HFF-Myc (cell line): ENCODE data around the gene OLFML2A.

Experiments
- DNase-seq: peaks from one replicate; pipeline ENCODE4 v3.0.0-alpha.2; 2011; ENCODE audit warnings: low read depth; ENCODE audit errors: extremely low read depth
- H3K4me3 ChIP-seq: replicated peaks from 2 replicates; pipeline ENCODE4 v1.5.1; 2011; ENCODE audit warnings: low read depth, mild to moderate bottlenecking, control low read depth, low read length
- CTCF ChIP-seq: IDR thresholded peaks from 2 replicates; pipeline ENCODE4 v1.5.1; 2012; ENCODE audit warnings: mild to moderate bottlenecking, low read depth, low read length, control low read depth; ENCODE audit errors: missing control alignments

Gene OLFML2A

DNA sequence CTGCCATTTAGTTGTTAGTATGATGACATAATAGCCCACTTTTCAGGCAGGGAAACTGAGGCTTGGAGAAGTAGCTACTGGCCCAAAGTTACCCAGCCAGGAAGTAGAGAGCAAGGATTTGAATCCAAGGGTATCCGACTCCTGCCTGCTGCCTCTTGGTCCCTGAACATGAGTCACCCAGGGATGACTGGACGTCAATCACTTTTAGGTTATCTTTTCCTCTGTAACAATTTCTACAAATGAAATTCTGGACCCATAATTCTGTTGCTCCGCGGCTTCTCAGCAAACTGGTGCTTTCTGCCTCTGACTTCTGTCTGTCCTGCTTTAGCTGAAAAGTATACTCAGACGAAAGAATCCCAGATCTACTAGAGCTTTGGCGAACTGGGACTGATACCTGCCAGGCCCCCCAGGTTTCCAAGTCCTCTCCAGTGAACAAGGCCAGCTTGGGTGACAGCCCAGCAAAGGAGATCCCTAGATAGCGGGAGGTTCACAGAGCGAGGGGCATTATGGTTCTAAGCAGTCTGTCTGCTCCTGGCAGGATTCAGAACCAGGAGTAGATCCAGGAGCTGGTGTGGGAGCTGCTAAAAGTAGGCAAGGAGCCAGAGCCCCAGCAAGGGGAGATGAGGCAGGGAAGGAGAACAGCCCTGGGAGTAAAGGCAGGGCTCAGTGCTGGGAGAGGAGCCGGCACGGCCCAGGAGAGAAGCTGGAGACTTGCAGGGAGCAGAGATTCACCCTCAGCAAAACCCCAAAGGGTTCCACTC is 20.6 kb downstream of the OLFML2A start:
- no peak for TF ChIP-seq CTCF

GRCh38 chr9:124799274-124800006 is 22.5 kb downstream of the OLFML2A start:
- no peak overlapping the region for H3K4me3 ChIP-seq
- no peak for DNase-seq
- TF ChIP-seq CTCF = no peak

More for the DNA sequence above, 20.6 kb downstream of the OLFML2A start:
- DNase-seq = no peak
- no peak overlapping the region for H3K4me3 ChIP-seq

- no peak for DNase-seq
- TF ChIP-seq CTCF = no peak
- no peak overlapping the region for H3K4me3 ChIP-seq
Measured at GRCh38 chr9:124800306-124801259, 23.6 kb downstream of the OLFML2A start.

GRCh38 chr9:124801356-124801755 is 24.4 kb downstream of the OLFML2A start:
- no peak for TF ChIP-seq CTCF
- no peak overlapping the region for H3K4me3 ChIP-seq
- no peak for DNase-seq

DNA sequence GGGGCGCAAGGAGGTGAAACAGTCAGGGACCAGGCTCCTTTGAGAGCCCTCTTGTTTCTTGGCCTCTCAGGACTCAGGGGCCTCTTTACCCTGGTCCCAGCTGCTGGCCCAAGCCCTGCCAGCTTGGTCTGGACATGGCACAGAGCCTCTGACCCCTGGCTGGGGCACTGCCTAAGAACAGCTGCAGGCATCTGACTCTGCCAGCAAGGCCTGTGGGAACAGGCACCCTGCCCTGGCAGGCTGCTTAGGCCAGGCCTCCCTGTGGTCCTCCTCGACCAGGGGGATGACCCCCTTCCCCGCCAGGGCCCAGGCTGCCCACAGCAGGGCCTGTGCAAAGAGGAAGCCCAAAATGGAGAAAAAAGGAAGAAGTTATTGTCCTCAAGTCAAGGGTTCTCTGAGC is 25.5 kb downstream of the OLFML2A start:
- DNase-seq = no peak
- TF ChIP-seq CTCF = no peak
- no peak overlapping the region for H3K4me3 ChIP-seq

- no peak for DNase-seq
- TF ChIP-seq CTCF = no peak
- no peak overlapping the region for H3K4me3 ChIP-seq
Measured at GRCh38 chr9:124803911-124804310, 27.0 kb downstream of the OLFML2A start.
